ENCODE data around the gene SOS1.
A peak's percentile ranks its signal among the peaks of the same experiment; 100 is the strongest.
"Not testable (repeated sequence)": the region's sequence is repeated elsewhere in the genome, so short reads cannot be mapped to it uniquely, and the experiment has no call there.

SOS1 gene

GRCh38 chr2:39120771-39121522 is at the start of gene SOS1:
Gene SOS1, minus strand, starts transcription at chr2:39121051. Its CDS starts 629 bp downstream, at chr2:39120422.
- DNase-seq (ENCODE audit: low spot score), result peak; percentile 97

- DNase-seq (ENCODE audit: low spot score), result no peak
These were observed 43.2 kb upstream of the SOS1 start for GRCh38 chr2:39164089-39164488.

- no peak for DNase-seq (ENCODE audit: low spot score)
These were observed 40.1 kb upstream of the SOS1 start for GRCh38 chr2:39160982-39161381.

GRCh38 chr2:39159283-39159682 is 38.4 kb upstream of the SOS1 start:
- DNase-seq (ENCODE audit: low spot score), result no peak

- DNase-seq (ENCODE audit: low spot score), result no peak
These were observed 37.5 kb upstream of the SOS1 start for GRCh38 chr2:39158351-39158750.

GRCh38 chr2:39156846-39157245 is 36.0 kb upstream of the SOS1 start:
- no peak for DNase-seq (ENCODE audit: low spot score)

- DNase-seq (ENCODE audit: low spot score), result no peak
These were observed 35.3 kb upstream of the SOS1 start for GRCh38 chr2:39156107-39156506.

- DNase-seq (ENCODE audit: low spot score), result not testable (repeated sequence)
These were observed 34.7 kb upstream of the SOS1 start for GRCh38 chr2:39155573-39155972.

GRCh38 chr2:39154944-39155343 is 34.1 kb upstream of the SOS1 start:
- DNase-seq (ENCODE audit: low spot score), result no peak

GRCh38 chr2:39153312-39153711 is 32.5 kb upstream of the SOS1 start:
- DNase-seq (ENCODE audit: low spot score), result no peak

- no peak for DNase-seq (ENCODE audit: low spot score)
These were observed 31.7 kb upstream of the SOS1 start for GRCh38 chr2:39152504-39152903.

- DNase-seq (ENCODE audit: low spot score), result no peak
These were observed 30.1 kb upstream of the SOS1 start for GRCh38 chr2:39150890-39151497.

- DNase-seq (ENCODE audit: low spot score), result no peak
These were observed 29.3 kb upstream of the SOS1 start for GRCh38 chr2:39150102-39150562.

- no peak for DNase-seq (ENCODE audit: low spot score)
These were observed 25.8 kb upstream of the SOS1 start for GRCh38 chr2:39146630-39147029.

- DNase-seq (ENCODE audit: low spot score), result no peak
These were observed 25.1 kb upstream of the SOS1 start for GRCh38 chr2:39145906-39146421.

- no peak for DNase-seq (ENCODE audit: low spot score)
These were observed 23.6 kb upstream of the SOS1 start for GRCh38 chr2:39144416-39144815.

GRCh38 chr2:39142904-39143605 is 22.2 kb upstream of the SOS1 start:
- DNase-seq (ENCODE audit: low spot score), result no peak

- DNase-seq (ENCODE audit: low spot score), result no peak
These were observed 20.8 kb upstream of the SOS1 start for GRCh38 chr2:39141334-39142271.

- DNase-seq (ENCODE audit: low spot score), result not testable (repeated sequence)
These were observed 20.1 kb upstream of the SOS1 start for GRCh38 chr2:39140948-39141333.

GRCh38 chr2:39140322-39140847 is 19.5 kb upstream of the SOS1 start:
- no peak for DNase-seq (ENCODE audit: low spot score)

GRCh38 chr2:39139511-39140237 is 18.8 kb upstream of the SOS1 start:
- no peak for DNase-seq (ENCODE audit: low spot score)

All from ecto neural progenitor cell (in vitro differentiated cells).